Tibial nerve (tissue), 4 donors: ENCODE measurements around the gene IP6K3.

Experiments
- EP300 ChIP-seq, 2 donors: sonication (generic); formaldehyde crosslinking; IDR thresholded peaks; one replicate each; pipeline ENCODE4 v1.6.1; 2017; ENCODE audit warnings: antibody characterized with exemption in 2 of 2, mild to moderate bottlenecking in 1 of 2
- POLR2A ChIP-seq, 2 donors: fragments of 450-650 bp; IDR thresholded peaks; one replicate each; pipeline ENCODE4 v1.6.1; 2017; ENCODE audit warnings: antibody characterized with exemption in 2 of 2, mild to moderate bottlenecking in 2 of 2, moderate library complexity in 2 of 2
- TF ChIP-seq, protein P1 (sequence below), 5 experiments: fragments of 200-600 bp in 3 of 5; fragments of 450-650 bp in 2 of 5; sonication (generic) in 3 of 5; IDR thresholded peaks; one replicate each; pipeline ENCODE4 v1.5.1; 2016 to 2019; ENCODE audit warnings: antibody characterized with exemption in 5 of 5, mild to moderate bottlenecking in 3 of 5, moderate library complexity in 2 of 5

DNA sequence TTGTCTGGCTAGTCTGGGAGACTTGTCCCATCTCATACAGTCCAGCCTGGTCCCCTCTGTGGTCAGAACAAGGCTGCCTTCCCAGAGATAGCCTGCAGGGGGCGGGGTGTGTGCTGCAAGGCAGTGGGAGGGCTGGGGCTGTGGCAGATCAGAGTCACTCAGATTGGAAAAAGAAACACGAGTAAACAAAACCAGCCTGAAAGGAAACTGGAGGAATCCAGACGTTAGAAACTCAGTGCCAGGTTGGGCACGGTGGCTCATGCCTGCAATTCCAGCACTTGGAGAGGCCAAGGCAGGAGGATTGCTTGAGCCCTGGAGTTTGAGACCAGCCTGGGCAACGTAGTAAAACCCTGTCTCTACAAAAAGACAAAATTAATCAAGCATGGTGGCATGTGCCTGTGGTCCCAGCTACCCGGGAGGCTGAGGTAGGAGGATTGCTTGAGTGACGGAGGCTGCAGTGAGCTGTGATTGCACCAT lies 22.0 kb upstream of the IP6K3 start:
- TF ChIP-seq POLR2A (IDR thresholded peaks at IDR 0.05) (no peak), EP300 (IDR thresholded peaks at IDR 0.05) (no peak)
- TF ChIP-seq, protein P1, sequence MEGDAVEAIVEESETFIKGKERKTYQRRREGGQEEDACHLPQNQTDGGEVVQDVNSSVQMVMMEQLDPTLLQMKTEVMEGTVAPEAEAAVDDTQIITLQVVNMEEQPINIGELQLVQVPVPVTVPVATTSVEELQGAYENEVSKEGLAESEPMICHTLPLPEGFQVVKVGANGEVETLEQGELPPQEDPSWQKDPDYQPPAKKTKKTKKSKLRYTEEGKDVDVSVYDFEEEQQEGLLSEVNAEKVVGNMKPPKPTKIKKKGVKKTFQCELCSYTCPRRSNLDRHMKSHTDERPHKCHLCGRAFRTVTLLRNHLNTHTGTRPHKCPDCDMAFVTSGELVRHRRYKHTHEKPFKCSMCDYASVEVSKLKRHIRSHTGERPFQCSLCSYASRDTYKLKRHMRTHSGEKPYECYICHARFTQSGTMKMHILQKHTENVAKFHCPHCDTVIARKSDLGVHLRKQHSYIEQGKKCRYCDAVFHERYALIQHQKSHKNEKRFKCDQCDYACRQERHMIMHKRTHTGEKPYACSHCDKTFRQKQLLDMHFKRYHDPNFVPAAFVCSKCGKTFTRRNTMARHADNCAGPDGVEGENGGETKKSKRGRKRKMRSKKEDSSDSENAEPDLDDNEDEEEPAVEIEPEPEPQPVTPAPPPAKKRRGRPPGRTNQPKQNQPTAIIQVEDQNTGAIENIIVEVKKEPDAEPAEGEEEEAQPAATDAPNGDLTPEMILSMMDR (IDR thresholded peaks at IDR 0.05) = peak; percentile 66 to 76 (median 68)
